ENCODE measurements around the gene APP.
"Not testable (repeated sequence)": the region's sequence is repeated elsewhere in the genome, so short reads cannot be mapped to it uniquely, and the experiment has no call there.

APP gene

GRCh38 chr21:26025536-26026512, 144.7 kb downstream of the APP start:
- in situ Hi-C loops (cut with MboI; ENCODE audit: low sequenced_read_pairs), result no loop called here

- in situ Hi-C loops (cut with MboI; ENCODE audit: low sequenced_read_pairs), result not testable (repeated sequence)
Observed at GRCh38 chr21:26023406-26023805, 147.2 kb downstream of the APP start.

- in situ Hi-C loops (cut with MboI; ENCODE audit: low sequenced_read_pairs), result not testable (repeated sequence)
Observed at GRCh38 chr21:26022598-26023337, 147.8 kb downstream of the APP start.

- in situ Hi-C loops (cut with MboI; ENCODE audit: low sequenced_read_pairs), result no loop called here
Observed at GRCh38 chr21:26020510-26020909, 150.1 kb downstream of the APP start.

- in situ Hi-C loops (cut with MboI; ENCODE audit: low sequenced_read_pairs), result no loop called here
Observed at GRCh38 chr21:26020081-26020480, 150.5 kb downstream of the APP start.

GRCh38 chr21:26019236-26019635, 151.3 kb downstream of the APP start:
- in situ Hi-C loops (cut with MboI; ENCODE audit: low sequenced_read_pairs), result no loop called here

- in situ Hi-C loops (cut with MboI; ENCODE audit: low sequenced_read_pairs), result no loop called here
Observed at GRCh38 chr21:26013970-26014369, 156.6 kb downstream of the APP start.

- in situ Hi-C loops (cut with MboI; ENCODE audit: low sequenced_read_pairs), result not testable (repeated sequence)
Observed at GRCh38 chr21:26012482-26012881, 158.1 kb downstream of the APP start.

GRCh38 chr21:26011292-26011940, 159.2 kb downstream of the APP start:
- in situ Hi-C loops (cut with MboI; ENCODE audit: low sequenced_read_pairs), result no loop called here

- in situ Hi-C loops (cut with MboI; ENCODE audit: low sequenced_read_pairs), result no loop called here
Observed at GRCh38 chr21:26007951-26008498, 162.5 kb downstream of the APP start.

GRCh38 chr21:26005464-26005863, 165.1 kb downstream of the APP start:
- in situ Hi-C loops (cut with MboI; ENCODE audit: low sequenced_read_pairs), result no loop called here

GRCh38 chr21:26003404-26003803, 167.2 kb downstream of the APP start:
- in situ Hi-C loops (cut with MboI; ENCODE audit: low sequenced_read_pairs), result no loop called here

GRCh38 chr21:26001356-26001755, 169.2 kb downstream of the APP start:
- in situ Hi-C loops (cut with MboI; ENCODE audit: low sequenced_read_pairs), result no loop called here

- in situ Hi-C loops (cut with MboI; ENCODE audit: low sequenced_read_pairs), result no loop called here
Observed at GRCh38 chr21:25999921-26000582, 170.5 kb downstream of the APP start.

- in situ Hi-C loops (cut with MboI; ENCODE audit: low sequenced_read_pairs), result no loop called here
Observed at GRCh38 chr21:25997788-25998611, 172.6 kb downstream of the APP start.

- in situ Hi-C loops (cut with MboI; ENCODE audit: low sequenced_read_pairs), result no loop called here
Observed at GRCh38 chr21:25995278-25995677, 175.3 kb downstream of the APP start.

GRCh38 chr21:25994758-25995163, 175.8 kb downstream of the APP start:
- in situ Hi-C loops (cut with MboI; ENCODE audit: low sequenced_read_pairs), result no loop called here

- in situ Hi-C loops (cut with MboI; ENCODE audit: low sequenced_read_pairs), result no loop called here
Observed at GRCh38 chr21:25988738-25989137, 181.8 kb downstream of the APP start.

- in situ Hi-C loops (cut with MboI; ENCODE audit: low sequenced_read_pairs), result no loop called here
Observed at GRCh38 chr21:25987531-25987930, 183.0 kb downstream of the APP start.

GRCh38 chr21:25986928-25987327, 183.6 kb downstream of the APP start:
- in situ Hi-C loops (cut with MboI; ENCODE audit: low sequenced_read_pairs), result no loop called here

Measured in hTERT RPE-1 (cell line).